Stimulated activated CD8-positive, alpha-beta memory T cell treated with anti-CD3 and anti-CD28 coated beads, Interleukin-4, amount 100 ng/mL, for 4 hours (primary cell): Measurements from ENCODE around the gene IFTAP.

Source experiments
- DNase-seq, 2 donors: peaks; one replicate each; pipeline ENCODE4 v3.0.0-alpha.2; 2020; ENCODE audit warnings: low read depth in 2 of 2, low spot score in 1 of 2

Gene IFTAP

DNA sequence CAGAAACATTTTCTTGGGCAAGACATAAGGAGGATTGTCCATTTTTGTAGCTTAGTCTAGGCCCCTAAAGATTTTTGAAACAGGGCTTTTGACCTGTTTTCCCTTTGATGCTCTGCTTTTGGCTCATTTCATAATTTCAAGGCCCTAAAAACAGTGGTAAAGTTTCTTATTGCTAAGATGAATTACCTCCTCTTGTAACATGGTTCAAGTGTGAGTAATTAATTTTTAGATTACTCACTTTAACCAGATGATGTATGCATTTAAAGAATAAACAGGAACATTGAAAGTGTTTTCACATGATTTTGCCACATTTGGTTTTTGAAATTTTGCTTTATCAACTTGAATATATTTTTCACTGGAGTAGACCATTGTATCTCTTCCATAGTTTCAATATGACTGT is 2.6 kb downstream of the IFTAP start:
- no peak for DNase-seq

DNA sequence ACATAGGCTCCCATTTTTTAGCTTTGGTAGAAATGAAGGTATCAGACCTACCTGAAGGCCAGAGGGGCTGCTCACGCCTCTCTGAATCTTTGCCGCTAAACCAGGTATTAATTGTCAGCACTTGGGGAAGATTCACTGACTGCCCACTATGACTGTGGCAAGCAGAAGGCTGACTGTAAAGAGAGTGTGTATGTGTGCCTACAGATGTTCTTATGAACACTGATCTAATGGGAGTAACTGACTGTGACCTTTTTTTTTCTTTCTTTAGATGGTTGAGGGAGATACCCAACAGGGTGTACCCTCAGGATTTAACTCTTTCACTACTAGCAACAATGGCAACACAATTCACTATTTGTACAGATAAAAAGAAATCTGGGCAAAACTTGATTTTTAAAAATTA is 3.7 kb downstream of the IFTAP start, which contains the start of gene RAG2:
Gene RAG2 (minus strand): TSS at position 186 of the 400 bp plus-strand sequence. CDS start 4,068 bp downstream, outside the sequence.
- no peak for DNase-seq

DNA sequence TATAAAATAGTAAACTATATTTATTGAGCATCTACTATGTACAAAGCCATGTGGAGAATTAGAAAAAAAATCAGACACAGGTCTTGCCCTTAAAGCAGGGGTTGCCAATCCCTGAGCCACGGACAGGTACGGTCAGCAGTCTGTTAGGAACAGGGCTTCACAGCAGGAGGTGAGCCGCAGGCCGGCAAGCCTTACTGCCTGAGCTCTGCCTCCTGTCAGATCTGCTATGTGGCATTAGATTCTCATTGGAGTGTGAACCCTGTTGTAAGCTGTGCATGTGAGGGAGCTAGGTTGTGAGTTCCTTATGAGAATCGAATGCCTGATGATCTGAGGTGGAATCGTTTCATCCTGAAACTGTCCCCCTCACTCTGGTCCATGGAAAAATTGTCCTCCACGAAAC is 5.9 kb downstream of the IFTAP start:
- no peak for DNase-seq

DNA sequence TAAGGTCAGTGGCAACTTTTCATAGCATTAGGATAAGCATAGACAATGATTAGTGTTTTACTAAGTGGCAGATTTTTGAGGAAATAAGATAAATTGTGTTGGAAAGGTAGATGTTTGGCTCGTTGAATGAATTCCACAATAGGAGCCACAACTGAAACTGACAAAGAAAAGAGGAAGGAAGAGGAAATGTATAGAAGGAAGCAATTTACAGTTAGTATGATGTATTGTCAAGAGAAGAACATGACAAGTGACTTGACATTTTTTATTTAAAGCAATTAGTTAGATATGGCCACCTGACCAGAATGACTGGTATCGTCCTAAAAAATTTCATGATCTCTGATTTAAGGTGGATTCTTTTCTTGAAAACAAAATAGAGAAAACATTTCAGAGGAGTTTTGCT is 6.9 kb downstream of the IFTAP start:
- DNase-seq = no peak

DNA sequence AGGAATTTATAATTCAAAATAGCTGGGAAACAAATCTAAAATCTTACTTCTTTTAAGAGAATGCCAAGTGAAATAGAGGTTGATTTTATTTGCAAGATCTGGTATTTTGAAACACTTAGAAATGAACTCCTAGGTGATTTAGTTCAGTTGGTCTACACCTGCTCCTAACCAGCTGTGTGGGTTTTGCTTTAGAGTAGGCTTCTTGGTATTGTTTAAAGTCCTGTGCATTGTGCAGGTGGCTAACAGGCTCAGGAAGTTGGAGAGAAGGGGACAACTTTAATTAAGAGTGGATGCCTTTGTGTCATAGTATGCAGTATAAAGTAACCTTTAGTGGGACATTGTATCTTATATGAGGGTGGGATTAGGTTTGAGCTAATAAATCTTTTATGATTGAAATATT is 7.8 kb downstream of the IFTAP start:
- no peak for DNase-seq

DNA sequence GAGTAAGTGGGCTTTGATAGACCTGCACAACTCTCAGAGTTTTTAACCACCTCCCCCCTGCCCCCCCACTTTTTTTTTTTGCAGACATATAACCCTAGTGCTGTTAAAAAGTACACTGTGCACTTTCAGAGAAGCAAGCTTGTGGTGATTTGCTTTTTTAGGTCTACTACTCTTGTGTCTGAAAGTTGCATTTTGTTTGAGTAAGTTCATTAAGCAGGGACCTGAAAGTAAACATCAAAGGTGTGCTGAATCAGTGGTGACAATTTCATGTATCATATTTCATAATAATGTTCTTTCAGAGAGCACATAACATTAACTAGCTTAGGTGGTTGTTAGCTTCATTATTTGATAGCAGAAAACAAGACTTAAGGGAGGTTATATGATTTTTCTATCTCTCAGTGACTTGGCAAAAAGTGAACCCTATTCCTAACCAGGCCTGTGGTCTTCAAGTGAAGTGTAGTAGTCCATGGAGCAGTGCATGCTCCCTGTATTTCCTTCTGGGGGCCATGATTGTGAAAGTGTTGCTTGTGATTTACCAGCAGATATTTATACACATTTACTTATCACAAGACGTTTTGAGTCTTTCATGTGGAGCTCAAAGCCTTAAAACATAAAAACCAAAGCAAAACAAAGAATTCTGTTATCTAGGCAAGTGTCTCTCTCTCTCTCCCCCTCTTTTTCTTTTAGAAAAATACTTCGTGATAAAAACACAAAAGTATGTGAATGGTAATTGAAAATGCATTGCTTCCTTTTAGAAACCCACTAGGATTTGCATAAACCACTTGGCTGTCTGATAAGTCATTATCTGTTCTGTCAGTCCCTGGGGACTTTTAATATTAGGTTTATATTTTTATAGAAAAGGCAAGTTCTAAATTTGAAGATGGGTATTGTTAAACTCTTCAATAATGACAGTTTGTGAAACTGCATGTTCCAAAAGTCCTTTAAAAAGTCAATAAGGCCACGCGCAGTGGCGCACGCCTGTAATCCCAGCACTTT is 11.2 kb downstream of the IFTAP start:
- DNase-seq = no peak

DNA sequence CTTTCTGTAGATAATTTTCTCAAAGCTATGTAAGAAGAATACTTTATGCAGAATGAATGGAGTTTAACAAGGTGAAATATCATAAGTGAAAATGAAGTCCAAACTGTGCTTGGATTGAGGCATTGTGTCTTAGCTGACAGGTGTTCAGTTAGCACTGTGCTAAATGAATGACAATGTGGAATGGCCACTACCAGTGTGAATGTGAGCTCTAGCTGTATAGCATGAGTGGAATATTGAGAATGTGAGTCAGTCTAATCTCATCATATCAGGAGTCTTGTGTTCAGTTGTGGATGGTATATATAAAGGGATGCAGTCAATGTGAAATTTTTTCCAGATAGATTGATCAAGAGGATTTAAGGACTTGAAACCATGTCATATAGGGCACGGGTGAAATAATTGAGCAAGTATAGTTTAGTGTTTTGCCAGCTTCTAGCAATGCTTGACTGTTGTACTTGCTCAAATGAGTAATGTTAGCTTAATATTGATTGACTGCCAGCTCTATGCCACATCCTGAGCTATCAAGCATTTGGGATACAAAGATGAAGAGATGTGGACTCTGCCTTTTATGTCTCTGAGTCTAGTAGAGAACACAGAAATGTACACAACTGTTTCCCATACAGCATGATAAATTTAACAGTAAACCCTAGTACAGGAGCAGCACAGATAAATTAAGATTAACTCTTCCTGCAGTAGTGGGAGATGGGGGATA is 14.3 kb downstream of the IFTAP start:
- no peak for DNase-seq

DNA sequence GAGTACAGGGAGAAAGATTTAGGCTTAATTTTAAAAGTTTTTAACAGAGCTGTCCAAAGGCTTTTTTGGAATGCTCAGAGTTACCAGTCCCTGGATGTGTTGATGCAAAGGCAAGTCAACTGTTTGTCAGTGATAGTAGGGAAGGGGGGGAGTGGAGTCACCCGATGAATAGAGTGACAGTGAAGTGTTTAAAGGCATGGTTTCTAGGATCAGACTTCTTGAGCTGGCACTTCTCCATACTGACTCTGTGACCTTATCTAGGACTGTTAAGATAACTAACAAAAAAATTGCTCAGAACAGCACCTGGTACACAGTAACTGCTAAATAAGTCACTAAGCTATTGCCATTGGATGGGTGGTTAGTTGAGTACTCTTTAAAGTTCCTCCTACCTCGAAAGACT is 15.1 kb downstream of the IFTAP start:
- DNase-seq = no peak

DNA sequence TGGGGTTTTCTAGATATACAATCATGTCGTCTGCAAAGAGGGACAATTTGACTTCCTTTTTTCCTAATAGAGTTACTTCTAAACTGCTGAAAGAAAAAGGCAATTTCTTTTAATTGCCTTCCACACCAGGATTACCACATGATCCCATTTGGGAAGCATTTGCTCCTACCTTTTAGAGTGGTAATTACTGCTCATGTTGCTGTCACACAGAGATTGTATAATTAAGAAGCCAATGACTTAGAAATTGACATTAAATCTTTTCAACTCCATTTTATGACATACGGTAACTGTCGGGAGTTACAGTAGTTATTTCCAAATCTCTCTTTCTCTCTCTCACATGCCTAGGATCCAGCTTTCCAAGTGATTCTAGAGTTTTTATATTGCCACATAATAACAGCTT is 21.5 kb downstream of the IFTAP start:
- no peak for DNase-seq

DNA sequence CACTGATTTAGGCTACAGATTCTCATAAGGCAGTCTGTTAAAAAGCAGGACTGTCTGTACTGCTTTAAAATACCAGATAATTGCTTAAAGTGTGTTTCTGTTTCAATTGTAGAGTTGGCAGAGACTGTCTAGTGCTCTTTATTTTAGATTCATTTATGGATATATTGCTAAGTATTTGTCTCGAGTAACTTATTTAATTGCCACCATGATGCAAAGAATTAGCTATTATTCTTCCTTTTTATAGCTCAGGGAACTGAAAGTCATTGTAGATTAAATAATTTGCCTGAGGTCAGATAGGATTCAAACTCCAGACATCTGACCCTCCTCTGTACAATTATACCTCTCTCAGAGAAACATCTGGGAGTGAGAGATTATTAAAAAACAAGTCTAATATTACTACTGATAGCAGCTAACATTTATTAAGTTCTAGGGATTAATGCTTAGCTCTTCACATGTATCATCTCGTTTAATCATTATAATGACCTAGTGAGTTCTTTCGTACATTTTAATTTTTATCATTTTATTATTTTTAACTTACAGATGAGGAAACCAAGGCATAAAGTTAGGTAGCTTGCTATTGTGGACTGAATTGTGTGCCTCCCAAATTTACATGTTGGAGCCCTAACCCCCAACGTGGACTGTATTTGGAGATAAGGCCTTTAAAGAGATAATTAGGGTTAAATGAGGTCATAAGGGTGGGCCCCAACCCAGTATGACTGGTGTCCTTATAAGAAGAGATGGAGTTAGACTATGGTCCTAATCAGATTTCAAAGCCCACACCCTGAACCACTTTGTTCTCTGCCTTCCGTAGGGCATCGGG is 23.5 kb downstream of the IFTAP start:
- DNase-seq = no peak

DNA sequence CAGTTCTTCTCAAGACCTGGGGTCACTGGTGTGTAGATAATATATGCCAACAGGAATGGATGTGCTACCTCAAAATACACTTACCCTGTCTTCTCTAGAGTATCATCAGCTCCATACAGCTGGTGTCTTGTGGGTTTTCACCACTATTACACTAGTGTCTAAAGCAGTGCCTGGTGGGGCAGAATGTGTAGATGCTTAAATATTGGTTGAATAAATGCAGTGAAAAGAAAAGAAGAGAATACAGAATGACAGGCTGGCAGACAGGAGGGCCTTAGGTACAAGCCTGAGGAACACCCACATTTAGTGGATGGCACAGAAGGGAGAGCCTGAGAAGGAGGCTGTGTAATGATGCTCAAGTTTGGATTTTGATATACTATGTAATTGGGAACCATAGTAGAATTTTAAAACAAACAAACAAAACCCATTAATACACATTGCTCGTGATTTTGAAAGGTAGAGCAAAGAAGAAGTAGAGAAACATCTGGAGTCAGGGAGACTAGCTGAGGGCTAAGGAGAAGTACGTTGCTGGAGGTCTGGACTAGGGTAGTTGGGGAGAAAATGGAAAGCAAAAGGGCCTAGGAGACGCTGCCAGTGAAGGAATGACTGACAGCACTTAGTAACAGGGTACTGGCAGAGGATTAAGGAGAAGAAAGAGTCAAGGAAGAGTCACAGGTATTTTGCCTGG is 24.2 kb downstream of the IFTAP start:
- no peak for DNase-seq

DNA sequence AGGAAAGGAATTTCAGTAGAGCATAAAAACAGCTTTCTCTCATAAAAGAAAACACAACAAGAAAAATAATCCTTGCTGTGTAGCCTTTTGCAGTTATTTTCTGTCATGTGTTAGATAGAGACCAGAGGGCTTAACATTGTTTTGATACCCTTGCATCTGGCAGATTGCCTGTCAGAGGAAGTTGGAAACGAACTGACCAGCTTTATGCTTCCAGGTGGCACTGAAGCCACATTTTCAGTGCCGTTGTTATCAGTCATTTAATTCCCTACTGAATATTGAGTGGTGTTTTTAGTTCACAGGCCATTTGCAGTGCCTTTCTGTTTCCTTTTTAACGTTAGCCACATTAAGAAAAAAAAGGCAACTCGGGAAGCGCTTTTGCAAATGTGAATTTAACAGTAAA is 25.2 kb downstream of the IFTAP start:
- DNase-seq = no peak

DNA sequence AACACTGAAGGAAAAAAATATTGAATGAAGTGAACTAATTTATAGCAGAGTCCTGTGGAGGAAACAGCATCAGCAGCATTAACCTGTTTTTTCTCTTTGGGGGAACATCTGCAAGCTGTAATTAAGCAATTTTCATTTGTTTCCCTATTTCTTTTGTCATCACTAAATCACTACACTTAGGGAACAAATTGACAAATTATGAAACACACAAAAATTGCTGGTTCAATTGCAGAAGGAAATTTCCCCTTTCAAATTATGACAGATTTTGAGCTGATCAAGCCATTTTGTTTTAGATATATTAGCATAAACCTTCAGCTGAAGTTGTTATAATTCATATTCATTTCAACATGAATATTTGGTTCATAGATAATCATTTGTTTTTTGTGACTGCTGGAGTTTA is 25.9 kb downstream of the IFTAP start:
- no peak for DNase-seq

DNA sequence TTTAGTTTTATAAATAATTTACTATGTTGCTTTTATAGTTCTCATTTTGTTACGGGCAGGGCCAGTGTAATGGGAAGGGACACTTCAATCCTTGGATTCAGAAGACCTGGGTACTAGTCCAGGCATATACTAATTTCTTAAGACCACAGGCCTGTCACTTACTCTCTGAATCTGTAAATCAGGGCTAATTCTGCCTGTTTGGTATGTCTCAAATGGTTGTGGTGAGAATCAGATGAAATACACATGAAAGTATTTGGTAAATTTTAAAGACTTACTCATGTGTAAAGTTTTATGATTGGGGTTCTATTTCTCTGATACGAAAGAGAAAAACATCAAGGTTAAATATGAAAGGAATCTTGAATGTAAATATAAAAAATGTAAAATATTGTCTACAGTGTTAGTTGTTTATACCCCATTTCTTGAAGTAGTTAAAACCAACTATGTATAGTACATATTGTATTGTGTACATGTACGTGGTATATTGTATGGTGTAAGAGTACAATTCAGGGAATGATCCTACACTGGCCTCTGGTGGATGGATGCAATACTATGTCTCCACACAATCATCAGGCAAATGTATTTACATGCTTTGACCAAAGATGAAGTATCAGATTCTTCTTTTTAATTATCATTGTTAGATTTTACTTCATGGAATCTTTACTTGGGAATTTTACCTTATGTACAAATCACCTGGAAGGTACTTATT is 28.3 kb downstream of the IFTAP start:
- no peak for DNase-seq

DNA sequence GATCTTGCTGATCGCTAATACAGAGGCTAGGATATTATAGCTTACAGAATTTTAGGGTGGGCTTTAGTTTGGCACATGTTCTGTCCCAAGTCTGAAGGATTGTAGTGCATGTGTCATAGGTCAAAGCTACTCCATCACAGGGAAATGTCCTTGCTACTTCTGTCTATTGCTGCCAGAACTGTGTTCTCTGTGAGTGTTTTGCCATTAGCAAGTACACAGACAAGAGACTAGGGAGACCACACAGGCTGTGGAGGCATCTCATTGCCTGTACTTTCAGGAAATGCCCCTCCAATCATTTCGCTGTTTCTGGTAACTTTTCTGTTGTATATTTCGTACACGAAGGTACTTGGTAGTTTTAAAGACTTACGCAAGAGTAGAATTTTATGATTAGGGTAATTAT is 29.2 kb downstream of the IFTAP start:
- no peak for DNase-seq

DNA sequence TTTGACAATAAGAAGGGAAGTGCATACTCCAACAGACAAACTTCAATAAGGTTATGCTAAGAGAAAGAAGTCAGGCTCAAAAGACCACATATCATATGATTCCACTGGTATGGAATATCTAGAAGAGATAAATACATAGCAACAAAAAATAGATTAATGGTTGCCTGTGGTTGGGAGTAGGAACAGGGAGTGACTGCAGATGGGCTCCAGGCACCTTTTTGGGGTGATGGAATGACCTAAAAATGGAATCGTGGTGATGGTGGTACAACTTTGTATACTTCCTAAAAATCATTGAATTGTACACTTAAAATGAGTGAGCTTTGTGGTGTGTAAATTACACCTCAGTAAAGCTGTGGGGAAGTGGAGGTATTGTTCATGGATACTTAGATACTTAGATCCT is 32.7 kb downstream of the IFTAP start:
- DNase-seq = no peak

DNA sequence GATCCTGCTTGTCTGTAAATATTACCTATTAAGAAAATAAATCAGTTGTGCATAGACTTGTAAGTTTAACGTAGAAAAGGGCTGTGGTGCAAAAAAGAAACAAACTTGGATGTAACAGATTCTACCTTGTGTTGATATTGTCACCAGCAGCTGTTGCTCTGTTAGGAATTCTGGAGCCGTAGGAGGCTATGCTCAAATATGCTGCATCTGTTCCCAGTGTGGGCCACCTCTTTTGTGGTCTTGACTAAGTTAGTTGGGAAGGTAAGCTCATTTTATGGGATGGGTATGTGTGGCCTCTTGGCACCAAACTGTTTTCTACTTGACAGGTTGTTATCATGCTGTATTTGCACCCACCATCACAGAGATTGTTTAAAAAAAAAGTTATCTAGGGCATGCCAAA is 33.2 kb downstream of the IFTAP start:
- no peak for DNase-seq

DNA sequence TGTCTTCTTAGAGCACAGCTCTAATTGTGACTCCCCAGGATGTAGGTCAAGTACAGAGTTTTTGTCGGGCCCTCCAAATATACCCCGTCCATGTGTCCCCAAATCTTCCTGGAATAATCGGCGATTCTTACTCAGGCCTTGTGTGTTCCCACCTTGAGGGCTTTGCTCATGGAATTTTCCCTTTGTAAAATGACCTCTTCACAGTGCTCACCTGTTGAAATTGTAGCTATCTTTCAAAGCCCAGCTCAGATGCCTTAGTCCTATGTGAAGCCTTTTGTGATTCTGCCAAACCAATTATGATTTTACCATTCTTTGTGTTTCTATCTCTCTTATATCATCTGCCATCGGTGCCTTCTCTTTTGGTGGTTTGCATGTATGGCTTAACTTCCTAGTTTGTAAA is 33.8 kb downstream of the IFTAP start:
- no peak for DNase-seq

DNA sequence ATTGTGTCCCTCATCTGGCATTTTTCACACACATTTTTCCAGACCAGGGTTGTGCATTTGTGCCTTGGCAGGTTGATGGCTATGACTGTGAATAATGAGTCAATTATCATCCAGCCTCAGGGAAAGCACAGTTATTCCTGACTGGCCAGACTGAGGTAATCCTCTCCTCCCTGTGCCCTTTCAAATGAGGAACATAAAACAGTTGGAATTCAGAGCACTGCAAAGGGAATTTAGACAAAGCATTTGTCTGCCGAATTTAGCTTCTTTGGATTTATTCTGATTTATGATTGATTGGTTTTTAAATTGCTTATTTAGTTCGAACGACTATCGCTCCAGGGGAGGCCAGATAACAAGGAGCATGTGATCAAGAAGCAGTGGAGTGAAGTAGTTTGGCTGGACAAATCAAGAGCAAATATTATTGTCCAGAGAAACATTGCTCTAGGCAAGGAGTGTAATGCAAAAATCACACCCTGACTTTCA is 34.5 kb downstream of the IFTAP start:
- DNase-seq = no peak

DNA sequence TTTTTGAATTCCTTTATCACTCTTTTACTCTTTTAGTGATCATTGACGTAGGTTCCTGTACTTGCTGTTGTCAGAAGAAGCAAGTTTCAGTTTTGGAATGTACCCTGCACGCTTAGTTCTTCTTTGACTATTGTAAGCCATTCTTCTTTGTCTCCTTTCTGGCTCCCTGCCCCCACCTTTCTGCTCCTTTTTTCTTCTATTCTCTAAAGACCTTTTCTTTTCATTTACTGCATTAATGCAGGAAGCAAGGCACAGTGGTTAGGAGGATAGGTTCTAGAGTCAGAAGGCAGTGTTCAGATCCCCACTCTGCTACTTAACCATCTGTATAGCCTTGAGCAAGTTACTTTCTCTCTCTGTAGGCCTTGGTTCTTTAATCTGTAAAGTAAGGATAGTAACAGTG is 37.5 kb downstream of the IFTAP start:
- DNase-seq = no peak
